Measurements from ENCODE around the gene ANKDD1B. TPM values are rescaled to one million over a fixed set of nuclear protein-coding genes. Genes with fewer than 3 reads are reported as not detected.
"Not testable (repeated sequence)": the region's sequence is repeated elsewhere in the genome, so short reads cannot be mapped to it uniquely, and the experiment has no call there.

Gene ANKDD1B
- total RNA-seq (ENCODE audit: low replicate concordance), result 0.93 and 1.6 TPM in 2 replicates
- long read RNA-seq, partial matches to known transcripts, result 1 of 5 reads
- long read RNA-seq, other reads (novel, unspliced or antisense), result 4 of 5 reads

DNA sequence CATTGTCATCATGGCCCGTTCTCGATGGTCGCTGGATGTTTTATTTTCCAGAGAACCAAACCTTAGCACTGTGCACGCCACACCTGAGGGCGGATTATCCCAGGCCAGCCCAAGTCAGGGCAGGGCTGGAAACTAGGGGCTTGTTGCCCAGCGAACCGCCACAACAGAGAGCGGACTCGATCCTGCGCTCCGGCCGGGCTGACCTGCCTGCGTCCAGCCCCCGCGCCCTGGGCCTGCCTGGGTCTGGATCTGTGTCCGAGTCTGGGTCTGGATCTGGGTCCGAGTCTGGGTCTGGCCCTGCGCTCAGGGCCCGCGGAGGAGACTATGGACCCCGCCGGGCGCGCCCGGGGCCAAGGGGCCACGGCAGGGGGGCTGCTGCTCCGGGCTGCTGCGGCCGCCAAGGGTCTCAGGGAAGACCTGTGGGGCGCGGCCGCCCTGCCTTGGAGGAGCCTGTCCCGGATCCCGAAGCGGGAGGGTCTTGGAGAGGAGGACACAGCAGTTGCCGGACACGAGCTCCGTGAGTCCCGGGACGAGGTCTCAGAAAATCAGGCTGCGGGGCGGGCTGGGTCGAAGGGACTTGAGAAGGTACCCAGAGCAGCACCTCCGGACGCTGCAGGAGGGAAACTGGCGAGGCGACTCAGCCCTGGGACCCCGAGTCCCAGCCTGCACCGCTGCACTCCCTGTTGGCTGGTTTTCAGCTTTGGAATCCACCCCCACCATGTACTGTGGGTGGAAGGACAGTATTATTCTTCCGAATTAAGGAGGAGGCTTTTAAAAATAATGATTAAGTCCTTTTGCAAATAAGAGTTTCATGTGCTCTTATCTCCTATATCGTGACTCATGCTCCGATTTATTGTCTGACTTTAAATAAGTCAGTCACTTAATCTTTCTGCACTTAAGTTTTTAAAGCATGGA is at the start of gene ANKDD1B:
Gene ANKDD1B, plus strand, starts transcription at position 143 of the 915 bp plus-strand sequence. Its CDS starts 182 bp downstream, at position 325.
- H3K36me3 Mint-ChIP-seq, result peaks cover 6% of the 10 kb centered on the region
- peak within 1 kb of the TSS; percentile 84 for H3K27ac Mint-ChIP-seq
- H3K4me3 Mint-ChIP-seq, result peak within 1 kb of the TSS; percentile 92
- no peaks in the 10 kb centered on the region for H3K9me3 Mint-ChIP-seq
- peak; percentile 69 for DNase-seq (ENCODE audit: extremely low spot score, unreplicated experiment)
- no peaks in the 10 kb centered on the region for H3K27me3 Mint-ChIP-seq
- peaks cover 28% of the 10 kb centered on the region for H3K4me1 Mint-ChIP-seq (ENCODE audit: unreplicated experiment)
- TF ChIP-seq, protein P1, sequence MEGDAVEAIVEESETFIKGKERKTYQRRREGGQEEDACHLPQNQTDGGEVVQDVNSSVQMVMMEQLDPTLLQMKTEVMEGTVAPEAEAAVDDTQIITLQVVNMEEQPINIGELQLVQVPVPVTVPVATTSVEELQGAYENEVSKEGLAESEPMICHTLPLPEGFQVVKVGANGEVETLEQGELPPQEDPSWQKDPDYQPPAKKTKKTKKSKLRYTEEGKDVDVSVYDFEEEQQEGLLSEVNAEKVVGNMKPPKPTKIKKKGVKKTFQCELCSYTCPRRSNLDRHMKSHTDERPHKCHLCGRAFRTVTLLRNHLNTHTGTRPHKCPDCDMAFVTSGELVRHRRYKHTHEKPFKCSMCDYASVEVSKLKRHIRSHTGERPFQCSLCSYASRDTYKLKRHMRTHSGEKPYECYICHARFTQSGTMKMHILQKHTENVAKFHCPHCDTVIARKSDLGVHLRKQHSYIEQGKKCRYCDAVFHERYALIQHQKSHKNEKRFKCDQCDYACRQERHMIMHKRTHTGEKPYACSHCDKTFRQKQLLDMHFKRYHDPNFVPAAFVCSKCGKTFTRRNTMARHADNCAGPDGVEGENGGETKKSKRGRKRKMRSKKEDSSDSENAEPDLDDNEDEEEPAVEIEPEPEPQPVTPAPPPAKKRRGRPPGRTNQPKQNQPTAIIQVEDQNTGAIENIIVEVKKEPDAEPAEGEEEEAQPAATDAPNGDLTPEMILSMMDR (conservative IDR thresholded peaks at IDR 0.05), result no peak

DNA sequence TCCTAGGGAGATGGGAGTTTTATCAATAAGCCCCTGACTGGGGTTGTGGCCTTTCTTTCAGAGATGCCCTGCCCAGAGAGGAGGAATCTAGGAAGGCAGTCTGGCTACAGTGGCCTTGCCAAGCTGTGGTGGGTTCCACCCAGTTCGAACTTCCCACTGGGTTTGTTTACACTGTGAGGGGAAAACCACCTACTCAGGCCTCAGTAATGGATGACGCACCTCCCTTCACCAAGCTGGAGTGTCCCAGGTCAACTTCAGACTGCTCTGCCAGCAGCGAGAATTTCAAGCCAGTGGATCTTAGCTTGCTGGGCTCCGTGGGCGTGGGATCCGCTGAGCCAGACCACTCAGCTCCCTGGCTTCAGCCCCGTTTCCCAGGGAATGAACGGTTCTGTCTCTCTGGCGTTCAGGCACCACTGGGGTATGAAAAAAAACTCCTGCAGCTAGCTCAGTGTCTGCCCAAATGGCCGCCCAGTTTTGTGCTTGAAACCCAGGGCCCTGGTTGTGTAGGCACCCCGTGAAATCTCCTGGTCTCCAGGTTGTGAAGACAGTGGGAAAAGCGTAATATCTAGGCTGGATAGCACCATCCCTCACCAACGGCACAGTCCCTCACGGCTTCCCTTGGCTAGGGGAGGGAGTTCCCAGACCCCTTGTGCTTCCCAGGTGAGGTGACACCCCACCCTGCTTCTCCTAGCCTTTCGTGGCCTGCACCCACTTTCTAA is 45.1 kb upstream of the ANKDD1B start:
- H3K4me3 Mint-ChIP-seq; DNase-seq (ENCODE audit: extremely low spot score, unreplicated experiment); H3K27me3 Mint-ChIP-seq: not testable (repeated sequence)
- Mint-ChIP-seq H3K36me3 (peaks cover 38% of the 10 kb centered on the region), H3K4me1 (ENCODE audit: unreplicated experiment) (peaks cover 16% of the 10 kb centered on the region), H3K9me3 (peaks cover 20% of the 10 kb centered on the region), H3K27ac (peak overlapping the region; percentile 80)

DNA sequence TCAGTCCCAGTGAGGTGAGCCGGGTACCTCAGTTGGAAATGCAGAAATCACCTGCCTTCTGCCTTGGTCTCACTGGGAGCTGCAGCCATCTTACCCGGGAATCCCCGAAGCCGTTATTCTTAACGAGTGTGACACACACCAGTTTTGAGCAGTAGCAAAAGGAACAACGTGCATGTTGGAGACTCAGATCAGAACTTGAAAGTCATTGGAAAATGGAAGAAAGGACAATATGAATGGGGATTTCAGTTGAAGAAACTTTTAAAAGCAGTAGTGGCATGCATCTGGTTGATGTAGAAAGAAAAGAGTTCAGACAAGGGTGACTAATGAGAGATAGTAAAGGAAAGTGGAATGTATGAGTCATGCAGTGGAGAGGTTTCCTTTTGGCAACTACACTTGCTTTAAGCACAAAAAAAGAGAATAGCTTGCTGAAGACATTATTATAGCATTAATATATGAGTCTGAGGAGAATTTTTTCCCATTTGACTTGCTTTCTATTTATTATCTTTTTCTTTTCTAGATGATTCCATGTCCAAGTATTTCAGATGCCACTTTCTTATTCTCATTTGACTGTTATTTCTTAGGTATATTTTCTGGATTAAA is 44.4 kb upstream of the ANKDD1B start:
- Mint-ChIP-seq H3K4me3 (peak overlapping the region; percentile 24), H3K27ac (peak overlapping the region; percentile 80), H3K27me3 (no peaks in the 10 kb centered on the region), H3K4me1 (ENCODE audit: unreplicated experiment) (peaks cover 16% of the 10 kb centered on the region), H3K9me3 (peaks cover 19% of the 10 kb centered on the region), H3K36me3 (peaks cover 34% of the 10 kb centered on the region)
- no peak for DNase-seq (ENCODE audit: extremely low spot score, unreplicated experiment)
- TF ChIP-seq, protein P1 (conservative IDR thresholded peaks at IDR 0.05), result no peak

DNA sequence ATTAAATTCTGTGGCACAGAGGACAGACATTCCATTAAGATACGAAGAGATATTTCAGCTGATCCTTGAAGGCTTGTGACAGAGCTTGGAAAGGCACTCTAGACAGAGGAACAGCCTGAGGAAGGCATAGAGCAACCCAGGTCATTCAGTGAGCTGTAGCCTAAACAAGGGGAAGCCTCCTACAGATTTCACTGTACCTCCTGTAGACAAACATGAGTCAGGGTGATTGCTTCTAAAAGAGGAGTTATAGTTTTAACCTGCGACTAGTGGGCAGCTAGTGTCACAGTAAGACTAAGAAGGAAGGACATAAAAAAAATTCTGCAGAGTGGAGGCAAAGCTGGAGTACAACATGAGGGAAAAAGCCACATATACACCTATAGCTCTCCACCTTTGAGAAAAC is 43.5 kb upstream of the ANKDD1B start:
- Mint-ChIP-seq H3K27ac (peak overlapping the region; percentile 80), H3K9me3 (peaks cover 12% of the 10 kb centered on the region), H3K4me3 (no peak overlapping the region), H3K4me1 (ENCODE audit: unreplicated experiment) (peaks cover 16% of the 10 kb centered on the region), H3K36me3 (peaks cover 30% of the 10 kb centered on the region), H3K27me3 (no peaks in the 10 kb centered on the region)
- TF ChIP-seq, protein P1 (conservative IDR thresholded peaks at IDR 0.05), result no peak
- no peak for DNase-seq (ENCODE audit: extremely low spot score, unreplicated experiment)

DNA sequence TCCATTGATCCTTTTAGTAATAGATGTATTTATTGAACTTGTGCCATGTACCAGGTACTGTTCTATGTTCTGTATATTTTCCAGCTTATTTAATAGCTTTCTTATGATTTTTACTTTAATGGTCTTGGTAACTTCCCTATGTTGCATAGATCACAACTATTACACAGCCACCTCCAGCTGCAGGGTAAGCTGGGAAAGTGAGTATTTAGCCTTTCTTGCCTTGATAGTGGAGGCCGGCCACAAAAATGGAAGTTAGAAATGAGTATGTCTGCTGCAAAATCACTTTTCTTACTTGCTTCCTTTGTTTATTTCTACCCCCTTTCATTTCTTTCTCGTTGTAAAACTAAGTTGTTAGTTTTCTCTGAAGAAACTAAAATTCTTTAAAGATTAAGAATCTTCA is 43.1 kb upstream of the ANKDD1B start:
- no peak for DNase-seq (ENCODE audit: extremely low spot score, unreplicated experiment)
- H3K27me3 Mint-ChIP-seq, result no peaks in the 10 kb centered on the region
- H3K27ac Mint-ChIP-seq, result no peak overlapping the region

More for the DNA sequence above, 43.1 kb upstream of the ANKDD1B start:
- H3K4me1 Mint-ChIP-seq (ENCODE audit: unreplicated experiment), result peaks cover 16% of the 10 kb centered on the region
- H3K9me3 Mint-ChIP-seq, result peaks cover 12% of the 10 kb centered on the region
- no peak overlapping the region for H3K4me3 Mint-ChIP-seq
- TF ChIP-seq, protein P1 (conservative IDR thresholded peaks at IDR 0.05), result no peak
- H3K36me3 Mint-ChIP-seq, result peaks cover 29% of the 10 kb centered on the region

Measured in type B pancreatic cell (in vitro differentiated cells).